ENCODE measurements around the gene RAB7A. TPM values are rescaled to one million over a fixed set of nuclear protein-coding genes. Genes with fewer than 3 reads are reported as not detected.

Gene RAB7A
- total and polyA plus RNA-seq, 2 experiments from 2014 or later: 89.8 to 156 TPM

- H4K20me1 ChIP-seq (replicated peaks; ENCODE audit: insufficient read depth): no peaks in the 10 kb centered on the region
- no peaks in the 10 kb centered on the region for H3K79me2 ChIP-seq (replicated peaks; ENCODE audit: insufficient read depth)
- no peak for ATAC-seq
- Mint-ChIP-seq H3K27me3 (ENCODE audit: insufficient read depth, low read depth, poor library complexity) (peaks cover 3% of the 10 kb centered on the region), H3K4me3 (no peak overlapping the region), H3K36me3 (ENCODE audit: low read depth) (no peaks in the 10 kb centered on the region; the same call in 2 of the 3 replicates), H3K4me1 (peaks cover 25% of the 10 kb centered on the region), H3K9me3 (no peaks in the 10 kb centered on the region), H3K27ac (no peak overlapping the region)
- TF ChIP-seq EZH2phosphoT487 (IDR thresholded peaks at IDR 0.05; ENCODE audit: unreplicated experiment) (no peak), REST (IDR thresholded peaks at IDR 0.05; ENCODE audit: unreplicated experiment) (no peak), CTCF (conservative IDR thresholded peaks at IDR 0.05; ENCODE audit: low read depth in 2 of 2) (no peak), NANOG (IDR thresholded peaks at IDR 0.05; ENCODE audit: borderline replicate concordance) (no peak), JUNB (IDR thresholded peaks at IDR 0.05; ENCODE audit: unreplicated experiment) (no peak), CREB1 (CRISPR knock-in tag; IDR thresholded peaks at IDR 0.05; ENCODE audit: low read depth) (no peak)
- no peaks in the 10 kb centered on the region for H3K27me3 ChIP-seq (ENCODE audit: insufficient read depth)
- H3K4me1 ChIP-seq (ENCODE audit: insufficient read depth): peaks cover 8% of the 10 kb centered on the region
- no peak overlapping the region for H2AFZ ChIP-seq
- no peak for DNase-seq (ENCODE audit: low spot score)
- no peaks in the 10 kb centered on the region for H3K36me3 ChIP-seq (ENCODE audit: insufficient read depth)
- H3K9me2 ChIP-seq (ENCODE audit: insufficient read depth): 0 out of 2 replicates have a peak, but pooled peaks cover 3% of the 10 kb centered on the region
- no peaks in the 10 kb centered on the region for H3F3A ChIP-seq (replicated peaks; ENCODE audit: low read depth)
- H3K4me2 ChIP-seq: no peak overlapping the region
- no peak overlapping the region for H3K4me3 ChIP-seq
- H3K27ac ChIP-seq (ENCODE audit: low read depth): no peak overlapping the region
Measured at GRCh38 chr3:128707928-128708494, 18.0 kb upstream of the RAB7A start.

GRCh38 chr3:128709038-128709437 is 16.9 kb upstream of the RAB7A start:
- no peaks in the 10 kb centered on the region for H3K27me3 ChIP-seq (ENCODE audit: insufficient read depth)
- Mint-ChIP-seq H3K4me3 (no peak overlapping the region), H3K9me3 (no peaks in the 10 kb centered on the region), H3K27me3 (ENCODE audit: insufficient read depth, low read depth, poor library complexity) (peaks cover 3% of the 10 kb centered on the region), H3K36me3 (ENCODE audit: low read depth) (no peaks in the 10 kb centered on the region; the same call in 2 of the 3 replicates), H3K27ac (no peak overlapping the region), H3K4me1 (peaks cover 31% of the 10 kb centered on the region)
- ATAC-seq (no peak; the same call in 2 of the 3 replicates), DNase-seq (ENCODE audit: low spot score) (no peak)
- no peaks in the 10 kb centered on the region for H4K20me1 ChIP-seq (replicated peaks; ENCODE audit: insufficient read depth)
- H3K4me3 ChIP-seq: no peak overlapping the region
- H3K27ac ChIP-seq (ENCODE audit: low read depth): no peak overlapping the region
- H2AFZ ChIP-seq: no peak overlapping the region
- 0 out of 2 replicates have a peak, but pooled peaks cover 3% of the 10 kb centered on the region for H3K9me2 ChIP-seq (ENCODE audit: insufficient read depth)
- no peak overlapping the region for H3K4me2 ChIP-seq
- H3F3A ChIP-seq (replicated peaks; ENCODE audit: low read depth): no peaks in the 10 kb centered on the region
- H3K36me3 ChIP-seq (ENCODE audit: insufficient read depth): no peaks in the 10 kb centered on the region
- H3K4me1 ChIP-seq (ENCODE audit: insufficient read depth): peaks cover 8% of the 10 kb centered on the region
- H3K79me2 ChIP-seq (replicated peaks; ENCODE audit: insufficient read depth): no peaks in the 10 kb centered on the region
- TF ChIP-seq ZNF331 (CRISPR knock-in tag; IDR thresholded peaks at IDR 0.05; ENCODE audit: low read depth): no peak
- no peak for TF ChIP-seq ZNF114 (CRISPR knock-in tag; IDR thresholded peaks at IDR 0.05)
- no peak for TF ChIP-seq CREB1 (CRISPR knock-in tag; IDR thresholded peaks at IDR 0.05; ENCODE audit: low read depth)
- TF ChIP-seq EZH2phosphoT487 (IDR thresholded peaks at IDR 0.05; ENCODE audit: unreplicated experiment): no peak
- no peak for TF ChIP-seq REST (IDR thresholded peaks at IDR 0.05; ENCODE audit: unreplicated experiment)
- no peak for TF ChIP-seq ETS1 (IDR thresholded peaks at IDR 0.05)
- no peak for TF ChIP-seq STAT1 (IDR thresholded peaks at IDR 0.05; ENCODE audit: unreplicated experiment)
- no peak for TF ChIP-seq EZH2 (IDR thresholded peaks at IDR 0.05; ENCODE audit: low read depth, unreplicated experiment)
